Right atrium auricular region (tissue), 2 donors: ENCODE measurements around the gene SLC8A2. TPM values are rescaled to one million over a fixed set of nuclear protein-coding genes. Genes with fewer than 3 reads are reported as not detected.
"Not testable (repeated sequence)": the region's sequence is repeated elsewhere in the genome, so short reads cannot be mapped to it uniquely, and the experiment has no call there.

Experiments
- DNase-seq: peaks from one replicate; pipeline ENCODE4 v3.0.0-alpha.2; 2019; ENCODE audit warnings: low spot score
- H3K27ac ChIP-seq, 2 donors: fragments of 200-600 bp; sonication (generic); 1 replicate in 1 of 2; 2 replicates in 1 of 2; pipeline ENCODE4 v1.5.1; 2016 to 2019
- H3K27me3 ChIP-seq, 2 donors: fragments of 200-600 bp; sonication (generic); one replicate each; pipeline versions ENCODE4 v1.5.1 to v1.6.0; 2017 to 2019
- H3K36me3 ChIP-seq: fragments of 200-600 bp; sonication (generic); one replicate; pipeline ENCODE4 v1.5.1; 2016
- H3K4me1 ChIP-seq, 2 donors: fragments of 200-600 bp; sonication (generic); one replicate each; pipeline versions ENCODE4 v1.5.1 to v1.6.0; 2017 to 2019
- H3K4me3 ChIP-seq, 2 donors: fragments of 200-600 bp; sonication (generic); 1 replicate in 1 of 2; 2 replicates in 1 of 2; pipeline ENCODE4 v1.5.1; 2017 to 2019; ENCODE audit warnings: mild to moderate bottlenecking in 1 of 2, moderate library complexity in 1 of 2
- H3K9me3 ChIP-seq, 2 donors: fragments of 200-600 bp; sonication (generic); one replicate each; pipeline ENCODE4 v1.5.1; 2019
- total RNA-seq, 2 donors: library from RNA; depleted of rRNA; stranded (reverse); fragments of >200 nt; gene quantifications; one replicate each; pipeline ENCODE4 v1.1.0, GENCODE V29; 2016
- TF ChIP-seq, protein P1 (sequence below), 2 donors: fragments of 200-600 bp; sonication (generic); IDR thresholded peaks; one replicate each; pipeline ENCODE4 v1.5.1; 2019; ENCODE audit warnings: antibody characterized with exemption in 2 of 2

SLC8A2 gene
- total RNA-seq, 2 donors from 2014 or later = 0.28 to 0.37 TPM

DNA sequence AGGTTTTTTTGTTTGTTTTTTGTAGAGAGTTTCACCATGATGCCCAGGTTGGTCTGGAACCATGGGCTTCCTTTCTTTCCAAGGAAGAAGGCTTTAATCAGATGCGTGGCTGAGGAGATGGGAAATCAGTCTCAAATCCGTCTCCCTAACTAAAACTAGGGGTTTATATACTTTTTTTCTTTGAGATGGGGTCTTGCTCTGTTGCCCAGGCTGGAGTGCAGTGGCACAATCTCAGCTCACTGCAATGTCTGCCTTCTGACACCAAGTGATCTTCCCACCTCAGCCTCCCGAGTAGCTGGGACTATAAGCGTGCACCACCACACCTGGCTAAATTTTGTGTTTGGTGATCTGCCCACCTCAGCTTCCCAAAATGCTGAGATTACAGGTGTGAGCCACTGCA is 87.2 kb downstream of the SLC8A2 start:
- H3K27me3 ChIP-seq, H3K4me1 ChIP-seq, H3K9me3 ChIP-seq, H3K27ac ChIP-seq, DNase-seq, H3K4me3 ChIP-seq: not testable (repeated sequence)
- peaks cover 30% of the 10 kb centered on the region for H3K36me3 ChIP-seq

DNA sequence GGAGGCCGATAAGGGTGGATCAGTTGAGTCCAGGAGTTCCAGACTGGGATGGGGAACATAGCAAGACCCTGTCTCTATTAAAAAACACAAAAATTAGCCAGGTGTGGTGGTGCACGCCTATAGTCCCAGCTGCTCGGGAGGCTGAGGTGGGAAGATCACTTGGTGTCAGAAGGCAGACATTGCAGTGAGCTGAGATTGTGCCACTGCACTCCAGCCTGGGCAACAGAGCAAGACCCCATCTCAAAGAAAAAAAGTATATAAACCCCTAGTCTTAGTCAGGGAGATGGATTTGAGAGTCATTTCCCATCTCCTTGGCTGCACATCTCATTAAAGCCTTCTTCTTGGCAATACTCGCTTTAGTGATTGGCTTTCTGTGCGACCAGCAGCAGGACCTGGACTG is 87.8 kb downstream of the SLC8A2 start:
- not testable (repeated sequence) for H3K4me3 ChIP-seq, DNase-seq, H3K4me1 ChIP-seq, H3K27me3 ChIP-seq, H3K9me3 ChIP-seq, H3K27ac ChIP-seq
- H3K36me3 ChIP-seq = peaks cover 31% of the 10 kb centered on the region

DNA sequence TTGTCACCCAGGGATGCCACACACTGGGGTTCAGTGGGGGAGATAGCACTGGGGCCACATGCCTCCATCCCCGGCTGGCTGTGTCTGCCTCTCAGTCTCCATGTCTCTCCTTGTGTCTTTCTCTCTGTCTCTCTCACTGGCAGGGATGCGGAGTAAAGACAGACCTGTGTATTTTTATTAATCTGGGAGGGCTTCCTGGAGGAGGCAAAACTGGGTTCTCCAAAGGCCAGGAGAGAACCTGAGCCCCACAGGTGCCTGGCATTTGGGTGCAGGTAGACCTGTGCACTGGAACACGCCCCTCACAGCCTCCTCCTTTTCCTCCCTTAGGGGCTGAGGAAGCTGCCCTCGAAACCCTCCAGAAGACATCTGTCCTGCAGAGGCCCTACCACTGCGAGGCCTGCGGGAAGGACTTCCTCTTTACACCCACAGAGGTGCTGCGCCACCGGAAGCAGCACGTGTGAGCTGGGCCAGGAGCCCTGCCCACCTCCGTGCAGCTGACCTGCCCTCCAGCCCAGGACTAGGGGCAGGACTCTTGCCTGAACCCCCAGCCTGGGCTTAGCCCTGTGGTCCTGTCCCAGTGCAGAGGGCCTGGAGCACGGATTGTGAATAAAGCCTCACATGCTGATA is 89.9 kb downstream of the SLC8A2 start:
- DNase-seq = no peak
- Histone ChIP-seq H3K4me3 (no peak overlapping the region), H3K9me3 (no peaks in the 10 kb centered on the region), H3K36me3 (peaks cover 42% of the 10 kb centered on the region), H3K27ac (no peak overlapping the region), H3K4me1 (peaks cover 0 to 7% of the 10 kb centered on the region in 2 donors), H3K27me3 (no peaks in the 10 kb centered on the region)
- TF ChIP-seq, protein P1, sequence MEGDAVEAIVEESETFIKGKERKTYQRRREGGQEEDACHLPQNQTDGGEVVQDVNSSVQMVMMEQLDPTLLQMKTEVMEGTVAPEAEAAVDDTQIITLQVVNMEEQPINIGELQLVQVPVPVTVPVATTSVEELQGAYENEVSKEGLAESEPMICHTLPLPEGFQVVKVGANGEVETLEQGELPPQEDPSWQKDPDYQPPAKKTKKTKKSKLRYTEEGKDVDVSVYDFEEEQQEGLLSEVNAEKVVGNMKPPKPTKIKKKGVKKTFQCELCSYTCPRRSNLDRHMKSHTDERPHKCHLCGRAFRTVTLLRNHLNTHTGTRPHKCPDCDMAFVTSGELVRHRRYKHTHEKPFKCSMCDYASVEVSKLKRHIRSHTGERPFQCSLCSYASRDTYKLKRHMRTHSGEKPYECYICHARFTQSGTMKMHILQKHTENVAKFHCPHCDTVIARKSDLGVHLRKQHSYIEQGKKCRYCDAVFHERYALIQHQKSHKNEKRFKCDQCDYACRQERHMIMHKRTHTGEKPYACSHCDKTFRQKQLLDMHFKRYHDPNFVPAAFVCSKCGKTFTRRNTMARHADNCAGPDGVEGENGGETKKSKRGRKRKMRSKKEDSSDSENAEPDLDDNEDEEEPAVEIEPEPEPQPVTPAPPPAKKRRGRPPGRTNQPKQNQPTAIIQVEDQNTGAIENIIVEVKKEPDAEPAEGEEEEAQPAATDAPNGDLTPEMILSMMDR (IDR thresholded peaks at IDR 0.05) = no peak

DNA sequence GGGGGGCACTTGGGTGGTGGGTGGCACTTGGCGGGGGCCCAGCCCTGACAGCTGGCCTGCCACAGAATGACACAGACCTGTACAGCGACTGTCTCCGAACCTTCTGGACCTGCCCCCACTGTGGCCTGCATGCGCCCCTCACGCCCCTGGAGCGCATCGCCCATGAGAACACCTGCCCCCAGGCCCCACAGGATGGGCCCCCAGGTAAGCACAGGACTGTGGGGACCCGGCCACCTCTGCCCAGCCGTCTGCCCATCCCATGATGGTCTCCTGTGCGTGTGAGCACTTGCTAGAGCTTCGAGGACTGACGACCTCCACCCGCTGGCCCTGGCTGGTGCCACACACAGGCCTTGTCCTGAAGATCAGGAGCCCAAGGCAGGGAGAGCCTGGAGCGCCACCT is 90.6 kb downstream of the SLC8A2 start:
- TF ChIP-seq, protein P1 (IDR thresholded peaks at IDR 0.05) = no peak
- Histone ChIP-seq H3K36me3 (peaks cover 48% of the 10 kb centered on the region), H3K27me3 (no peaks in the 10 kb centered on the region), H3K9me3 (no peaks in the 10 kb centered on the region), H3K4me1 (peaks cover 0 to 7% of the 10 kb centered on the region in 2 donors), H3K27ac (no peak overlapping the region), H3K4me3 (no peak overlapping the region)
- no peak for DNase-seq

DNA sequence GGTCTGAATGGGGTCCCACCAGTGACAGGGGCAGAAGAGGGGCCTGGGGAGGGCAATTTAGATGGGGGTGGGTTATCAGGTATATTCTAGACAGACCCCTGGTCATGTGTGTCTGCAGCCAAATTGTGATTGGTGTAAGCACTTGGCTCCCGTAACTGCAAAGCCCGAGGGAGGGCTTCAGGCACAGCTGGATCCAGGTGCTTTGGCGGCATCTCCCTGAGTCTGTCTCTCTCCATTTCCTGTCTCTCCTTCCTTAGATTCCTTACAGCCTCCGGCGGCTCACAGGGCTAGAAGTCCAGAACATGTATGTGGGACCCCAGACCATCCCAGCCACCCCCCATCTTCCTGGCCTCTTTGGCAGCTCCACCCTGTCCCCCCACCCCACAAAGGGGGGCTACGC is 91.1 kb downstream of the SLC8A2 start:
- no peak for DNase-seq
- Histone ChIP-seq H3K4me3 (no peak overlapping the region), H3K27ac (no peak overlapping the region), H3K4me1 (peaks cover 0 to 7% of the 10 kb centered on the region in 2 donors), H3K9me3 (no peaks in the 10 kb centered on the region), H3K36me3 (peaks cover 54% of the 10 kb centered on the region), H3K27me3 (no peaks in the 10 kb centered on the region)
- TF ChIP-seq, protein P1 (IDR thresholded peaks at IDR 0.05) = no peak

DNA sequence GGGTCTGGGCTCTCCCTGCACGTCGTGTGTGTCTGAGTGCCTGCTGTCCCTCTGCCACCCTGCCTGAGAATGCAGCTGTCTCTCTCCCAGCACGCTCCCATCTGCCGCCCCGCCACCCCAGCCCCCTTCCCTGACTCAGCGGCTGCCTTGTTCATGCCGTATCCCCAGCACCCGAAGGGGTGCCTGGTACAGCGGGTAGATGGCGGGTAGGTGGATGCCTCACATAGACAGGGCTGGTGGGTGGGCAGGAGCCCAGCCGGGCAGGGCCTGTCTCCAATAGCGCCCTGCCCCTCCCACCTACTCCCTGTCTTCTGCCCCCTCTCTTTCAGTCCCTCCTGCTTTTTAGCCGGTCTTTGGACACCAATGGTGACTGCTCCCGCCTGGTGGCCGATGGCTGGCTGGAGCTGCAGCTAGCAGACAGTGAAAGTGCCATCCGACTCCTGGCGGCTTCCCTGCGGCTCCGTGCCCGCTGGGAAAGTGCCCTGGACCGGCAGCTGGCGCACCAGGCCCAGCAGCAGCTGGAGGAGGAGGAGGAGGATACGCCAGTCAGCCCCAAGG is 92.2 kb downstream of the SLC8A2 start:
- no peaks in the 10 kb centered on the region for H3K27me3 ChIP-seq
- H3K4me3 ChIP-seq = no peak overlapping the region
- H3K27ac ChIP-seq = no peak overlapping the region
- no peak for DNase-seq
- H3K36me3 ChIP-seq = peaks cover 65% of the 10 kb centered on the region
- TF ChIP-seq, protein P1 (IDR thresholded peaks at IDR 0.05) = no peak
- no peaks in the 10 kb centered on the region for H3K9me3 ChIP-seq
- H3K4me1 ChIP-seq = peaks cover 0 to 7% of the 10 kb centered on the region in 2 donors

DNA sequence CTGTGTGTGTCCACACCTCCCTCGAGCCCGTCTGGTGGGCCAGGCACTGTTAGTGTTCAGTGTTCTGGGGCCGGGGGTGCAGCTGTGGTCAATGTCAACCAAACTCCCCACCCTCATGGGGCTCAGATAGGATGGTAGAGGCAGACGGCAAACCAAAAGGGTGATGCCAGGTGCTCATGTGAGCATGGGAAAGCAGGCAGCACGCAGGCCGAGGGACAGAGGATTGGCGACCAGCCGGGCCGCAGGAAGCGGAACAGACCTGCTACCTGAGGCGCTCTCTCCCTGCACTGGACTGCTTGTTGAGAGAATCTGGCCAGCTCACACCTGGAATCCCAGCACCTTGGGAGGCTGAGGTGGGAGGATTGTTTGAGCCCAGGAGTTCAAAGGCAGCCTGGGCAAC is 93.4 kb downstream of the SLC8A2 start:
- Histone ChIP-seq H3K9me3 (no peaks in the 10 kb centered on the region), H3K4me3 (no peak overlapping the region)

More for the DNA sequence above, 93.4 kb downstream of the SLC8A2 start:
- DNase-seq = no peak
- Histone ChIP-seq H3K36me3 (peaks cover 74% of the 10 kb centered on the region), H3K4me1 (peaks cover 0 to 7% of the 10 kb centered on the region in 2 donors), H3K27me3 (no peaks in the 10 kb centered on the region), H3K27ac (peak overlapping the region; percentile 80 to 85)
- TF ChIP-seq, protein P1 (IDR thresholded peaks at IDR 0.05) = no peak
